GM12891 (cell line): ENCODE results near the gene CD164.

ENCODE experiments used
- POLR2A ChIP-seq: IDR thresholded peaks from 2 replicates; pipeline ENCODE4 v1.6.1; 2011; ENCODE audit warnings: low read depth, low read length, control low read depth
- POLR2AphosphoS5 ChIP-seq: IDR thresholded peaks from 2 replicates; pipeline ENCODE4 v1.6.1; 2011; ENCODE audit warnings: low read depth, low read length, control low read depth
- POU2F2 ChIP-seq: IDR thresholded peaks from 2 replicates; pipeline ENCODE4 v1.6.1; 2011; ENCODE audit warnings: low read depth, mild to moderate bottlenecking, control low read depth, low read length, moderate library complexity

GRCh38 chr6:109356237-109356636 is 26.0 kb downstream of the CD164 start:
- TF ChIP-seq POLR2A (no peak), POLR2AphosphoS5 (no peak), POU2F2 (no peak)
